ENCODE results near the gene THAP10. TPM values are rescaled to one million over a fixed set of nuclear protein-coding genes. Genes with fewer than 3 reads are reported as not detected.
A peak's percentile ranks its signal among the peaks of the same experiment; 100 is the strongest.

The THAP10 gene
- total RNA-seq = 0.79 and 1.3 TPM in 2 replicates

- no peaks in the 10 kb centered on the region for H3K36me3 ChIP-seq (ENCODE audit: control insufficient read depth, insufficient read depth, low read length)
- DNase-seq (ENCODE audit: low read depth) (peak; percentile 92), FAIRE-seq (peak; percentile 68)
- H3K27me3 ChIP-seq (ENCODE audit: control insufficient read depth, insufficient read depth, low read length) = no peaks in the 10 kb centered on the region
- H3K4me3 ChIP-seq (ENCODE audit: low read depth, low read length) = peak within 1 kb of the TSS; percentile 63
- TF ChIP-seq CTCF (IDR thresholded peaks at IDR 0.05; ENCODE audit: insufficient read depth, low read length, severe bottlenecking) = no peak
Observed at GRCh38 chr15:70892002-70892911, at the start of gene THAP10, which contains the start of gene LRRC49. THAP10 (minus strand) TSS chr15:70892433; CDS start chr15:70892272, 161 bp downstream. LRRC49 (plus strand) TSS chr15:70892826; CDS start chr15:70892895, 69 bp downstream.

GRCh38 chr15:70936326-70936725 is 44.1 kb upstream of the THAP10 start:
- FAIRE-seq (no peak), DNase-seq (ENCODE audit: low read depth) (peak; percentile 27)
- H3K4me3 ChIP-seq (ENCODE audit: low read depth, low read length) = no peak overlapping the region
- H3K36me3 ChIP-seq (ENCODE audit: control insufficient read depth, insufficient read depth, low read length) = no peaks in the 10 kb centered on the region
- no peak for TF ChIP-seq CTCF (IDR thresholded peaks at IDR 0.05; ENCODE audit: insufficient read depth, low read length, severe bottlenecking)
- H3K27me3 ChIP-seq (ENCODE audit: control insufficient read depth, insufficient read depth, low read length) = no peaks in the 10 kb centered on the region

GRCh38 chr15:70935631-70936030 is 43.4 kb upstream of the THAP10 start:
- FAIRE-seq (no peak), DNase-seq (ENCODE audit: low read depth) (no peak)
- no peak for TF ChIP-seq CTCF (IDR thresholded peaks at IDR 0.05; ENCODE audit: insufficient read depth, low read length, severe bottlenecking)
- Histone ChIP-seq H3K36me3 (ENCODE audit: control insufficient read depth, insufficient read depth, low read length) (no peaks in the 10 kb centered on the region), H3K27me3 (ENCODE audit: control insufficient read depth, insufficient read depth, low read length) (no peaks in the 10 kb centered on the region), H3K4me3 (ENCODE audit: low read depth, low read length) (no peak overlapping the region)

GRCh38 chr15:70933411-70933810 is 41.2 kb upstream of the THAP10 start:
- Histone ChIP-seq H3K27me3 (ENCODE audit: control insufficient read depth, insufficient read depth, low read length) (no peaks in the 10 kb centered on the region), H3K4me3 (ENCODE audit: low read depth, low read length) (no peak overlapping the region), H3K36me3 (ENCODE audit: control insufficient read depth, insufficient read depth, low read length) (no peaks in the 10 kb centered on the region)
- DNase-seq (ENCODE audit: low read depth) = no peak
- TF ChIP-seq CTCF (IDR thresholded peaks at IDR 0.05; ENCODE audit: insufficient read depth, low read length, severe bottlenecking) = no peak
- FAIRE-seq = no peak

- FAIRE-seq = no peak
- H3K4me3 ChIP-seq (ENCODE audit: low read depth, low read length) = no peak overlapping the region
- no peak for TF ChIP-seq CTCF (IDR thresholded peaks at IDR 0.05; ENCODE audit: insufficient read depth, low read length, severe bottlenecking)
- no peaks in the 10 kb centered on the region for H3K27me3 ChIP-seq (ENCODE audit: control insufficient read depth, insufficient read depth, low read length)
- no peaks in the 10 kb centered on the region for H3K36me3 ChIP-seq (ENCODE audit: control insufficient read depth, insufficient read depth, low read length)
- DNase-seq (ENCODE audit: low read depth) = peak; percentile 23
Observed at GRCh38 chr15:70932397-70932796, 40.2 kb upstream of the THAP10 start.
